ENCODE results near the gene ZNF277.
A peak's percentile ranks its signal among the peaks of the same experiment; 100 is the strongest.

ZNF277 gene

DNA sequence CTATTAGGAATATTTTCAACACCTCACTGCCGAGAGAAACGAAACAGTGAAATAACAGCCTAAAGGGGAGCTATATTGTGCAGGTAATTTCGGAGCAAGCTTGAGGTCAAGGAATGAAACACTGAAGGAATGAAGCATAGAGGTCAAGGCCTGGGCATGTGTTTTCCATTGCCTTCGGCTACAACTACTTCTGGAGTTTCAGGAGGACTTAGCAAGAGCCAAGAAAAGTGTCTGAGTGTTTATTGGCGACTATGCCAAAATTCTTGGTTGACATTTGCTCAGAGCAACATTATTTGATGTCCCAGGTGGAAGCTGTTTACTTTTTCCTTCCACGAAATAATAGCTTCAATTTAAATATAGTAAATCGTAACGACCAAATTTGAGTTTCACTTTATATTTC lies 154.2 kb downstream of the ZNF277 start:
- DNase-seq, result no peak

- no peak for DNase-seq
These were observed 154.7 kb downstream of the ZNF277 start for GRCh38 chr7:112361154-112361553.

DNA sequence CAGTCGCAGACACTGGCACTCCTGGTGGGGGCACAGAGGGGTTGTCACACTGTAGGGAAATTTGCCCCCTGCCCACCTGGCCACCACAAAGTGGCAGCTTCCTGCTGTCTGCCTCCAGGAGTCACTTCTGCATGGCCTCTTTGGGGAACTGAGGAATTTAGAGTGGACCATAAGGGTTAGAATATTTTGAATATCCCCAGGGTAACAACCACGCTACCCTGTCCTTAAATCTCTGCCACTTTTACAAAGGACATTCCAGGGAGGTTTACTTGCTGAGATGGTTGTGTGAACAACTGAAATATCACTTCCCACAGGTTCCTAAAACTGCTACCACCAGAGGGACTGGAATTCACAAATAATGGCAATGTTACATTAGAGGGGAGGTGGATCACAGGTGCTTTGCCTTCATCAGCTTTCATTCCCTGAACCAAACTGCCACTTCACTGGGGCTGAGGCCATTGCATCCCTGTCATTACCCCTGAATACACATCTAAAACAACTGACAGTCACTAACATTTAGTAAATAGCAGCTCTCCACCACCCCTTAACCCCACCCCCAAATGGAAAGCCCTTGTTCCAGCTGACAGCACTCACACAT lies 155.7 kb downstream of the ZNF277 start:
- no peak for DNase-seq

DNA sequence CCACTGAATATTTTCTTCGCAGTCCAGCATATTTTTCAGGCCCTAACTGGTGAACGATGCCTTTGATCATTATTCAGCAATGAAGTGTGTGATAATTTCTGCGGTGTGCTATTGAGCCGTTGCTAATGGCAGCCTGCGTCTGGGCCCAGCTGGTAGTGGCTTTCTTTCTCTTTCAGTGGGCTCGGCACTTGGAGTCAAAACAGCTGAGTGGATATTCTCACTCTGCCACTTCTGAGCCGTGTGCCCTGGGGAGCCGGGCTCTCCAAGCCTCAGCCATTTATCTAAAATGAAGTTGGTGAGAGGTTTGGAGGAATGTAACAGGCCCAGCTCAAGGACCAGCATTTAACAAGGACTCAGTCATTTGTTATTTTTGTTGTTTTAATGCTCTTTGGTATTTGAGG lies 156.2 kb downstream of the ZNF277 start:
- DNase-seq, result no peak

DNA sequence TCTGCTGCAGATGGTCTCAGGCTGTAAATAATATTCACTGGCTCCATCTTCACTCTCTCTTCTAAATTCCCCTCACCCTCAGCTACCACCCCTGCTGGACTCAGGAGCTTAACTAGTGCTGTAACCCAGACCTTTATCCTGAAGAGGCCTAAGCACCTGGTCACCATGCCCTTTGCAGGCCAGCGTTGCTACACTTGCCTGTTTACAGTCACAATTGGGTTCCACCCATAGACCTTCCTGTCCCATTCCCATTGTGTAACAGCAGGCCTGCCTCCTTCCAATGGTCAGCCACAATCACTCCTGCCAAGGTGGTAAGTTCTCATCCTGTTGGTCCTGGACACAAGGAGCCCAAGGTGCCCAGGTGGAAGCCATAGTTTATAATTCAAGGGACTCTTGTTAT lies 157.9 kb downstream of the ZNF277 start:
- no peak for DNase-seq

GRCh38 chr7:112365551-112365950 lies 159.1 kb downstream of the ZNF277 start:
- no peak for DNase-seq

GRCh38 chr7:112366886-112367285 lies 160.4 kb downstream of the ZNF277 start:
- no peak for DNase-seq

DNA sequence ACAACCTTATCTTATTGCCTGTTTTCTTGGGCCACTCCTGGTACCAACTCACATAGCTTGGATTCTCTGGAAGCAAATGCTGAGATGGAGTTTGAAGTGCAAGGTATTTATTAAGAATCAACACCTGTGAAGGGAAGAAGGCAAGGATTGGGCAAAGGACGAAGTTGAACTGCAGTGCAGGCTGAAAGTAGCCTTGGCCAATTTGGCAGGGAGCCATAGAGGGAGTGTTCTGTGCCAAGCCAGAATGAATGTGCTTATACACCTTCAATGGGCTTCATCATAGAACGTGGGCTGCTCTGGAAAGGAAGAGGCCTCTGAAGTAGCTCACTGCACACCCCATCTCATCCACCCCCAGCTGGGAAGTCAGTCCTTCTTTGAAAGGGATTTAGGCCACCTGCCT lies 163.9 kb downstream of the ZNF277 start:
- DNase-seq, result no peak

- DNase-seq, result no peak
These were observed 165.2 kb downstream of the ZNF277 start for GRCh38 chr7:112371701-112372100.

DNA sequence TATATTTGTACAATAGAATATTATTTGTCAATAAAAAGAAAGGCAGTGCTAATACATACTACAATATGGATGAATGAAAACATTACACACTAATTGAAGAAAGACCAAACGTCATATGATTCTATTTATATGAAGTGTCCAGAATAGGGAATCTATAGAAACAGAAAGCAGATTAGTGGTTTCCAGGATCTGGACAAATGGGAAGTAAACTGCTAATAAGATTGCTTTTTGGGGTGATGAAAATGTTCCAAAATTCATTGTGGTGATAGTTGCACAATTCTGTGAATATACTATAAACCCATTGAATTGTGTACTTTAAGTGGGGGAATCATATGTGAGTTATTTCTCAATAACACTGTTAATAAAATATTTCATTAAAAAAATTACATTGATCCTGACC lies 165.6 kb downstream of the ZNF277 start:
- no peak for DNase-seq

DNA sequence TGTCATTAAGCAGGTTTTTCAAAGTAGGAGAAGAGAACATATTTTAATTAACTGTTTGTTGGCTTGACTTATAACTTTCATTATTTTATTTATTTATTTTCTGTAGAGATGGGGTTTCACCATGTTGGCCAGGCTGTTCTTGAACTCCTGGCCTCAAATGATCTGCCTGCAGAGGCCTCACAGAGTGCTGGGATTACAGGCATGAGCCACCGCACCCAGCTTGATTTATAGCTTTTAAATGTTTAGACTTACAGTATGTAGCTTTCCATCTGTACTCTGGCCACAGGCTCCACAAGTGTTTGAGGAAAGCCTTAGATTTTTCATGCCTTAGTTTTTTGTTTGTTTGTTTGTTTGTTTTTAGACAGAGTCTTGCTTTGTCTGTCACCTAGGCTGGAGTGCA lies 171.1 kb downstream of the ZNF277 start:
- no peak for DNase-seq

DNA sequence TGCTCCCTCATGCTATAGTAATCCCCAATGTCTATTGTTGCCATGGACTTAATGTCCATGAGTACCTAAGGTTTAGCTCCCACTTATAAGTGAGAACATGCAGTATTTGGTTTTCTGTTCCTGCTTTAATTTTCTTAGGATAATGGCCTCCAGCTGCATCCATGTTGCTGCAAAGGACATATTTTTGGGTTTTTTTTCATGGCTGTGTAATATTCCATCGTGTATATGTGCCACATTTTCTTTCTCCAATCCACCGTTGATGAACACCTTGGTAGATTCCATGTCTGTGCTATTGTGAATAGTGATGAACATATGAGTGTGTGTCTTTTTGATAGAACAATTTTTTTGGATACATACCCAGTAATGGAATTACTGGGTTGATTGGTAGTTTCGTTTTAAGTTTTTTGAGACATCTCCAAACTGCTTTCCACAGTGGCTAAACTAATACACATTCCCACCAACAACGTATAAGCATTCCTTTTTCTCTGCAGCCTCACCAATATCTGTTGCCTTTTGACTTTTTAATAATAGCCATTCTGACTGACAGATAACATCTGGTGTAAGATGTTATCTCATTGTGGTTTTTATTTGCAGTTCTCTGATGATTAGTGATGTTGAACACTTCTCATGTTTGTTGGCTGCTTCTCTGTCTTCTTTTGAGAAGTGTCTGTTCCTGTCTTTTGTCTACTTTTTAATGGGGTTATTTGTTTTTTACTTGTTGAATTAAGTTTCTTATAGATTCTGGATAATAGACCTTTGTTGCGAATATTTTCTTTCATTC lies 175.0 kb downstream of the ZNF277 start:
- no peak for DNase-seq

- DNase-seq, result no peak
These were observed 177.3 kb downstream of the ZNF277 start for GRCh38 chr7:112383671-112384417.

DNA sequence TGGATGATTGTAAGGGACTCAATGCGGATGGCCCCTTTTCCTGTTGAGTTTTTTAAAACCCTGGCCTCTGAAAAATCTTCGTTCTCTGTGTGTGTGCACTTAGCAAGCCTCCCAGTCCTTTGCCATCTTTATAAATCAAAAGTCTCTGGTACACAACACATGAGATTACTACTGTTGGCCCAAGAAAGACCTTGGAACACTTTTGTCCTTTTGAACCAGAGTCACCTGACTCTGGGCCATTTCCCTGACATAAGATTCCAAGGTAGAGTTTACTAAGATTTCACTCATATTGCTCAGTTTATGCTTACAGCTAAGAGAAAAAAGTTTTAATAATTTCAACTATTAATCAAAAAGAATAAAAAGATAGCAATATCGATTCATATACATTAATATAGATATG lies 179.0 kb downstream of the ZNF277 start:
- DNase-seq, result no peak

DNA sequence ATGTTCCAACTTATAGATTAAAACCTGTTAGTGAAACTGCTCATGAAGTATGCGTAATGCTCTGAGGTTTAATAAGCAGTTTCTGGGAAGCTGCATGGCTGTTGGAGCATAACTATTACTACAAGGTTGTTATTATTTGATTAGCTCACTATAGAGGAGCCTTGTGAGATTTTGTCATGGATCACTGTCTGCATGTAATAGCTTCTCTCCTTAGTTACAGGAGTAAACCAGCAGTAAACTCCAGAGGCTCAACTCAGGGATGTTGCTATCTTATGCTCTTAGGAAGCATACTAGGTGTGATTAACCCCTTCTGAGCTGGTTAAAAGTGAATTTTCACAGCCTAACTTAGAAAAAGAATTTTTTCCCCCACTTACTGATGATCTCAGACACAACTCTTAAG lies 180.1 kb downstream of the ZNF277 start:
- no peak for DNase-seq

- no peak for DNase-seq
These were observed 183.7 kb downstream of the ZNF277 start for GRCh38 chr7:112390167-112390566.

- DNase-seq, result peak; percentile 60 to 71
These were observed 184.8 kb downstream of the ZNF277 start for GRCh38 chr7:112391079-112391821.

DNA sequence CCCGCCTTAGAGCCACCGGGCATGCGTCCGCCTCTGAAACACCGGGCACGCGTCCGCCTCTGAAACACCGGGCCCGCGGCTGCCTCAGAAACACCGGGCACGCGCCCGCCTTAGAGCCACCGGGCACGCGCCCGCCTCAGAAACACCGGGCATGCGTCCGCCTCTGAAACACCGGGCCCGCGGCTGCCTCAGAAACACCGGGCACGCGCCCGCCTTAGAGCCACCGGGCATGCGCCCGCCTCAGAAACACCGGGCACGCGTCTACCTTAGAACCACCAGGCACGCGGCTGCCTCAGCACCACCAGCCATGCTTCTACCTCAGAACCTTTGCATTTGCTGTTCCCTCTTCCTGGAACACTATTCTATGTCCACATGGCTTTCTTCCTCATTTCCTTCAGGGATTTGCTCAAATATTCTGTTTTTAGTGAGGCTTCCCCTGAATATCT lies 185.4 kb downstream of the ZNF277 start:
- peak; percentile 65 to 79 for DNase-seq

Measured in stimulated activated CD4-positive, alpha-beta T cell treated with anti-CD3 and anti-CD28 coated beads, Interleukin-4, amount 100 ng/mL, for 4 hours (primary cell).